Fibroblast of lung (primary cell): ENCODE measurements around the gene PTPN9. TPM values are rescaled to one million over a fixed set of nuclear protein-coding genes. Genes with fewer than 3 reads are reported as not detected.

Experiments
- DNase-seq, 2 donors: peaks; one replicate each; pipeline versions ENCODE4 v3.0.0 to v3.0.0-alpha.2; 2010; ENCODE audit warnings: low read depth in 2 of 2
- H2AFZ ChIP-seq: 2 replicates; pipeline ENCODE4 v1.5.1; 2012; ENCODE audit warnings: low read length, control low read depth, inconsistent platforms
- H3K27ac ChIP-seq: 2 replicates; pipeline ENCODE4 v1.5.1; 2011; ENCODE audit warnings: low read length, control low read depth; ENCODE audit not compliant: insufficient read depth
- H3K27me3 ChIP-seq: 2 replicates; pipeline ENCODE4 v1.5.1; 2011; ENCODE audit warnings: mild to moderate bottlenecking, low read length; ENCODE audit not compliant: control insufficient read depth, insufficient read depth
- H3K36me3 ChIP-seq: 2 replicates; pipeline ENCODE4 v1.5.1; 2011; ENCODE audit warnings: low read length; ENCODE audit not compliant: control insufficient read depth, insufficient read depth
- H3K4me1 ChIP-seq: 2 replicates; pipeline ENCODE4 v1.5.1; 2011; ENCODE audit warnings: low read length; ENCODE audit not compliant: control insufficient read depth, insufficient read depth; ENCODE audit errors: extremely low read depth
- H3K4me2 ChIP-seq: 2 replicates; pipeline ENCODE4 v1.5.1; 2011; ENCODE audit warnings: low read length, control low read depth; ENCODE audit not compliant: insufficient read depth; ENCODE audit errors: extremely low read depth
- H3K4me3 ChIP-seq, 4 experiments: fragments of 200-600 bp in 1 of 4; sonication (generic) in 1 of 4; replicated peaks in 1 of 4; 2 replicates each; pipeline ENCODE4 v1.5.1; 2011 to 2016; ENCODE audit warnings: low read length in 4 of 4, low read depth in 3 of 4, mild to moderate bottlenecking in 3 of 4, control low read depth in 2 of 4, inconsistent platforms in 1 of 4, mixed read lengths in 1 of 4; ENCODE audit not compliant: insufficient read depth in 1 of 4; ENCODE audit errors: control extremely low read depth in 1 of 4
- H3K79me2 ChIP-seq: 2 replicates; pipeline ENCODE4 v1.5.1; 2012; ENCODE audit warnings: mild to moderate bottlenecking, low read length, inconsistent platforms; ENCODE audit not compliant: control insufficient read depth, insufficient read depth
- H3K9ac ChIP-seq: 2 replicates; pipeline ENCODE4 v1.5.1; 2011; ENCODE audit warnings: mild to moderate bottlenecking, low read length, control low read depth; ENCODE audit not compliant: insufficient read depth
- H3K9me3 ChIP-seq: 2 replicates; pipeline ENCODE4 v1.5.1; 2012; ENCODE audit warnings: low read depth, low read length; ENCODE audit not compliant: control insufficient read depth, insufficient read depth
- H4K20me1 ChIP-seq: 2 replicates; pipeline ENCODE4 v1.5.1; 2011; ENCODE audit warnings: low read length; ENCODE audit not compliant: control insufficient read depth, insufficient read depth; ENCODE audit errors: extremely low read depth
- EZH2 ChIP-seq: IDR thresholded peaks from 2 replicates; pipeline ENCODE4 v1.5.1; 2012; ENCODE audit warnings: low read length, control low read depth, mild to moderate bottlenecking; ENCODE audit errors: missing control alignments
- polyA plus RNA-seq, 2 donors: library from polyadenylated mRNA; depleted of rRNA in 1 of 2; stranded (reverse) in 1 of 2; unstranded in 1 of 2; fragments of >200 nt; gene quantifications; 2 replicates each; pipeline ENCODE4 v1.2.1, GENCODE V29; 2011 to 2012; ENCODE audit warnings: missing spikeins in 1 of 2
- total RNA-seq: library from RNA; depleted of rRNA; stranded (reverse); fragments of >200 nt; gene quantifications from 2 replicates; pipeline ENCODE4 v1.2.1, GENCODE V29; 2014
- TF ChIP-seq, protein P1 (sequence below), 2 donors: IDR thresholded peaks in 1 of 2; conservative IDR thresholded peaks in 1 of 2; 1 replicate in 1 of 2; 2 replicates in 1 of 2; pipeline ENCODE4 v1.5.1; 2011 to 2012; ENCODE audit warnings: low read length in 2 of 2, control low read depth in 1 of 2, inconsistent platforms in 1 of 2, low read depth in 1 of 2, mild to moderate bottlenecking in 1 of 2

Gene PTPN9
- total and polyA plus RNA-seq, 2 donors (not counting 1 experiment from before 2014, with no cell fraction given), result 20.6 to 41.6 TPM

DNA sequence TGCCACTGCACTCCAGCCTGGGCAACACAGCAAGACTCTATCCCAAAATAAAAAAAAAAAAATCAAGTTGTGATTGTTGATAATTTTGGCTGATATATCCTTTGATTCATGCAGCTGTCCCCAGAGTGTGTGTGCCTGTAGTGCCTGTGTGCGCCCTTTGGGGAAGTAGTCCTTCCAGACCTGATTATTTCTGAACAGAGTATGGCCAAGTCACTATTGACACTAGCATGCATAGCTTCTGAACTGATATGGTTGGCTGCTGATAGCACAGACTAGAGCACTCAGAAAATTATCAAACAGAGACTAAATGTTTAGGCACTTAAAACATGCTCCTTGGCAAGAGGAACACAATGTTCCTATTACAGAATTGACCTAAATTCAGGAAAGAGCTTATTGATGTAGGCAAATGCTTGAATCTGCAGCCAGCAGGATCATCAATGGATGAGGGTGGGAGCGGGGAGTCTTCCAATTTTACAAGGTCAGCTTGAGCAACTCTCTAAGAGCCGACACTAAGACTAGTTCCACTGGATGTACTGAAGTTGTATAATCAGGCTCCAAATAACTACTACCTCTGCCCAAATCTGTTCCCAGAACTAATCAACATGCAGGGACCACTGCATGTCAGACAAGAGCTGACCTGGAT, 17.7 kb upstream of the PTPN9 start:
- Histone ChIP-seq H2AFZ (no peak overlapping the region), H3K79me2 (no peaks in the 10 kb centered on the region), H3K27ac (no peak overlapping the region), H4K20me1 (no peaks in the 10 kb centered on the region), H3K36me3 (peaks cover 10% of the 10 kb centered on the region), H3K27me3 (no peaks in the 10 kb centered on the region), H3K4me1 (no peaks in the 10 kb centered on the region), H3K4me3 (no peak overlapping the region), H3K4me2 (no peak overlapping the region), H3K9ac (no peak overlapping the region), H3K9me3 (no peaks in the 10 kb centered on the region)
- DNase-seq, result no peak
- TF ChIP-seq, protein P1, sequence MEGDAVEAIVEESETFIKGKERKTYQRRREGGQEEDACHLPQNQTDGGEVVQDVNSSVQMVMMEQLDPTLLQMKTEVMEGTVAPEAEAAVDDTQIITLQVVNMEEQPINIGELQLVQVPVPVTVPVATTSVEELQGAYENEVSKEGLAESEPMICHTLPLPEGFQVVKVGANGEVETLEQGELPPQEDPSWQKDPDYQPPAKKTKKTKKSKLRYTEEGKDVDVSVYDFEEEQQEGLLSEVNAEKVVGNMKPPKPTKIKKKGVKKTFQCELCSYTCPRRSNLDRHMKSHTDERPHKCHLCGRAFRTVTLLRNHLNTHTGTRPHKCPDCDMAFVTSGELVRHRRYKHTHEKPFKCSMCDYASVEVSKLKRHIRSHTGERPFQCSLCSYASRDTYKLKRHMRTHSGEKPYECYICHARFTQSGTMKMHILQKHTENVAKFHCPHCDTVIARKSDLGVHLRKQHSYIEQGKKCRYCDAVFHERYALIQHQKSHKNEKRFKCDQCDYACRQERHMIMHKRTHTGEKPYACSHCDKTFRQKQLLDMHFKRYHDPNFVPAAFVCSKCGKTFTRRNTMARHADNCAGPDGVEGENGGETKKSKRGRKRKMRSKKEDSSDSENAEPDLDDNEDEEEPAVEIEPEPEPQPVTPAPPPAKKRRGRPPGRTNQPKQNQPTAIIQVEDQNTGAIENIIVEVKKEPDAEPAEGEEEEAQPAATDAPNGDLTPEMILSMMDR (conservative IDR thresholded peaks at IDR 0.05 in 1 of 2, IDR thresholded peaks at IDR 0.05 in 1 of 2; ENCODE audit: low read depth in 1 of 2, low read length in 2 of 2), result no peak
- TF ChIP-seq EZH2, result no peak

DNA sequence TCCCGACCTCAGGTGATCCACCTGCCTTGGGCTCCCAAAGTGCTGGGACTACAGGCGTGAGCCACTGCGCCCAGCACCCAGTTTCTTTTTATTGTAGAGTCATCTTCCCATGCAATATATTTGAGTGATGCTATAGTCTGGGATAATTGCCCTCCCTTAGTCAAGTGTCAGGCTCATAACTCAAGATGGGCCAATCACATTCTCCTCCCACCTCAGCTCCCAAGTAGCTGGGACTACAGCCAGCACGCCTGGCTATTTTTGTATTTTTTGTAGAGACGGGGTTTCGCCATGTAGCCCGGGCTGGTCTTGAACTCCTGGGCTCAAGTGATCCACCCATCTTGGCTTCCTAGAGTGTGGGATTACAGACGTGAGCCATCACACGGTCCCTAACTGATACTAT, 15.2 kb upstream of the PTPN9 start:
- no peaks in the 10 kb centered on the region for H3K9me3 ChIP-seq
- H3K9ac ChIP-seq, result no peak overlapping the region
- DNase-seq, result no peak
- H3K4me1 ChIP-seq, result no peaks in the 10 kb centered on the region
- no peak overlapping the region for H2AFZ ChIP-seq
- no peaks in the 10 kb centered on the region for H3K79me2 ChIP-seq
- H3K27ac ChIP-seq, result no peak overlapping the region
- H3K27me3 ChIP-seq, result no peaks in the 10 kb centered on the region
- H3K36me3 ChIP-seq, result peaks cover 8% of the 10 kb centered on the region
- TF ChIP-seq EZH2, result no peak
- TF ChIP-seq, protein P1 (conservative IDR thresholded peaks at IDR 0.05 in 1 of 2, IDR thresholded peaks at IDR 0.05 in 1 of 2; ENCODE audit: low read depth in 1 of 2, low read length in 2 of 2), result no peak
- no peaks in the 10 kb centered on the region for H4K20me1 ChIP-seq
- no peak overlapping the region for H3K4me2 ChIP-seq
- no peak overlapping the region for H3K4me3 ChIP-seq

DNA sequence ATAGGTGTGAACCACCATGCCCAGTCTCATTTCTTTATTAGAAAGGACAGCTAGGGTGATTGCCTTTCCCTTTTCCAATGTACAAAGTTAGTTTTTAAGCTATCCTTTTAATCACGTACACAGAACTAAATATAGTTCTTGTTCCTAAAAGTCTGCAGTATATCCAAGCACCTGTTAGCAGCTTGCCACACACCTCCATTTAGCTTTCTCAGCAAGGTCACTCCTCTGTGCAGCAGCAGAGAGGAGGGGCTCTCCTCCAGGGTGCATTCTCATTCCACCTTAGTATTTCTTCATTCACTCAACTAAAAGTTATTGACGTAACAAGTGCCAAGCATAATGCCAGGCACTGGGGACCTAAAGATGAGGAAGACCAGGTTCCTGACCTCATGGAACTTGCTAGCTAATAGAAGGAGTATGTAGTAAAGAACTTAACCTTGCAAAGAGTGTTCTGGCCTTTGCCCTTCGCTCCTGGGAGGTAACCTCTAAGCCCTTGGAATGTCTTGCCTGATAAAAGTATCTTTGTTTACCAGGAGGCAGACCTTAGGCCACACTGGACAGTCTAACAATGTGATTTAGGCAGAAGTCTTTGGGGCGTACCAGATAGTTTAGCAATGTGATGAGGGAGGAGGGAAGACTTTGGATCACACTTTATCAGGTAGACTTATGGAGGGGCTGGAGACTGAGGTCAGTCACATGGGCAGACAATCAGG, 12.7 kb upstream of the PTPN9 start:
- no peaks in the 10 kb centered on the region for H3K79me2 ChIP-seq
- peaks cover 2% of the 10 kb centered on the region for H3K36me3 ChIP-seq
- no peak overlapping the region for H3K27ac ChIP-seq
- H3K4me3 ChIP-seq, result no peak overlapping the region
- no peaks in the 10 kb centered on the region for H3K27me3 ChIP-seq
- no peak for DNase-seq
- no peak overlapping the region for H2AFZ ChIP-seq
- no peaks in the 10 kb centered on the region for H3K4me1 ChIP-seq
- no peaks in the 10 kb centered on the region for H4K20me1 ChIP-seq
- no peaks in the 10 kb centered on the region for H3K9me3 ChIP-seq
- TF ChIP-seq EZH2, result no peak
- TF ChIP-seq, protein P1 (conservative IDR thresholded peaks at IDR 0.05 in 1 of 2, IDR thresholded peaks at IDR 0.05 in 1 of 2; ENCODE audit: low read depth in 1 of 2, low read length in 2 of 2), result no peak
- H3K4me2 ChIP-seq, result no peak overlapping the region
- no peak overlapping the region for H3K9ac ChIP-seq
